Tibial artery (tissue), 4 donors: ENCODE measurements around the gene HAND2.

ENCODE experiments used
- DNase-seq, 2 donors: peaks; one replicate each; pipeline ENCODE4 v3.0.0-alpha.2; 2019
- H3K27ac ChIP-seq, 2 donors: fragments of 200-600 bp; sonication (generic) in 1 of 2; 1 replicate in 1 of 2; 2 replicates in 1 of 2; pipeline ENCODE4 v1.5.1; 2018 to 2019; ENCODE audit warnings: mild to moderate bottlenecking in 1 of 2
- H3K27me3 ChIP-seq, 2 donors: fragments of 200-600 bp; sonication (generic) in 1 of 2; one replicate each; pipeline versions ENCODE4 v1.5.1 to v1.6.0; 2016 to 2019
- H3K36me3 ChIP-seq, 3 donors: fragments of 200-600 bp; sonication (generic) in 2 of 3; one replicate each; pipeline ENCODE4 v1.5.1; 2016 to 2019; ENCODE audit warnings: mild to moderate bottlenecking in 2 of 3
- H3K4me1 ChIP-seq, 4 donors: fragments of 200-600 bp; sonication (generic) in 2 of 4; 1 replicate in 3 of 4; 2 replicates in 1 of 4; pipeline ENCODE4 v1.5.1; 2016 to 2019
- H3K4me3 ChIP-seq, 2 donors: fragments of 200-600 bp; sonication (generic) in 1 of 2; 1 replicate in 1 of 2; 2 replicates in 1 of 2; pipeline ENCODE4 v1.5.1; 2018 to 2019; ENCODE audit warnings: mild to moderate bottlenecking in 2 of 2
- H3K9me3 ChIP-seq, 3 donors: fragments of 200-600 bp; sonication (generic) in 1 of 3; one replicate each; pipeline ENCODE4 v1.5.1; 2016 to 2019
- CTCF ChIP-seq, 2 experiments: fragments of 200-600 bp in 1 of 2; fragments of 450-650 bp in 1 of 2; IDR thresholded peaks; one replicate each; pipeline ENCODE4 v1.5.1; 2017 to 2019; ENCODE audit warnings: antibody characterized with exemption in 2 of 2, mild to moderate bottlenecking in 1 of 2, moderate library complexity in 1 of 2
- intact Hi-C: fragments of 100-400 bp; cut with DNase I; formaldehyde crosslinking; loops from one replicate; pipeline ENCODE4 v1.15.0; 2023; ENCODE audit warnings: low total_unique reads

HAND2 gene

GRCh38 chr4:173488074-173488473 is 42.0 kb downstream of the HAND2 start:
- no peak overlapping the region for H3K27ac ChIP-seq
- no peaks in the 10 kb centered on the region for H3K27me3 ChIP-seq

GRCh38 chr4:173486714-173487392 is 43.2 kb downstream of the HAND2 start:
- Histone ChIP-seq H3K4me1 (peaks cover 0 to 45% (median 6%) of the 10 kb centered on the region in 4 donors), H3K27ac (peak overlapping the region; percentile 24 to 37), H3K4me3 (no peak overlapping the region), H3K27me3 (no peaks in the 10 kb centered on the region), H3K9me3 (no peaks in the 10 kb centered on the region), H3K36me3 (no peaks in the 10 kb centered on the region)
- TF ChIP-seq CTCF (IDR thresholded peaks at IDR 0.05), result no peak
- DNase-seq, result no peak
- intact Hi-C loops, result no loop called here

More at GRCh38 chr4:173488074-173488473, 42.0 kb downstream of the HAND2 start:
- intact Hi-C loops, result no loop called here
- Histone ChIP-seq H3K4me1 (peaks cover 0 to 45% (median 6%) of the 10 kb centered on the region in 4 donors), H3K9me3 (no peaks in the 10 kb centered on the region), H3K4me3 (no peak overlapping the region), H3K36me3 (no peaks in the 10 kb centered on the region)
- DNase-seq, result no peak
- TF ChIP-seq CTCF (IDR thresholded peaks at IDR 0.05), result no peak

- Histone ChIP-seq H3K4me1 (peaks cover 0 to 30% (median 6%) of the 10 kb centered on the region in 4 donors), H3K9me3 (no peaks in the 10 kb centered on the region), H3K27ac (peak overlapping the region in 1 of 2 donors; percentile 37), H3K27me3 (no peaks in the 10 kb centered on the region), H3K4me3 (no peak overlapping the region), H3K36me3 (no peaks in the 10 kb centered on the region)
- DNase-seq, result no peak
- no peak for TF ChIP-seq CTCF (IDR thresholded peaks at IDR 0.05)
- intact Hi-C loops, result no loop called here
Observed at GRCh38 chr4:173485164-173485563, 44.9 kb downstream of the HAND2 start.

GRCh38 chr4:173482330-173482931 is 47.6 kb downstream of the HAND2 start:
- no peak for TF ChIP-seq CTCF (IDR thresholded peaks at IDR 0.05)
- DNase-seq, result no peak
- H3K4me3 ChIP-seq, result no peak overlapping the region
- H3K9me3 ChIP-seq, result no peaks in the 10 kb centered on the region
- intact Hi-C loops, result no loop called here
- no peaks in the 10 kb centered on the region for H3K27me3 ChIP-seq
- H3K4me1 ChIP-seq, result peaks cover 0 to 41% (median 6%) of the 10 kb centered on the region in 4 donors
- no peaks in the 10 kb centered on the region for H3K36me3 ChIP-seq
- no peak overlapping the region for H3K27ac ChIP-seq

GRCh38 chr4:173478913-173479283 is 51.1 kb downstream of the HAND2 start:
- intact Hi-C loops, result no loop called here
- Histone ChIP-seq H3K36me3 (no peaks in the 10 kb centered on the region), H3K4me3 (peak overlapping the region in 1 of 2 donors; percentile 21), H3K9me3 (no peaks in the 10 kb centered on the region), H3K27ac (peak overlapping the region; percentile 31 to 68), H3K4me1 (peaks cover 0 to 20% (median 2%) of the 10 kb centered on the region in 4 donors), H3K27me3 (no peaks in the 10 kb centered on the region)
- TF ChIP-seq CTCF (IDR thresholded peaks at IDR 0.05), result no peak
- no peak for DNase-seq
